ENCODE data around the gene SGK1. TPM values are rescaled to one million over a fixed set of nuclear protein-coding genes. Genes with fewer than 3 reads are reported as not detected.

The SGK1 gene
- 77.6 and 560 TPM in 2 replicates for total RNA-seq

DNA sequence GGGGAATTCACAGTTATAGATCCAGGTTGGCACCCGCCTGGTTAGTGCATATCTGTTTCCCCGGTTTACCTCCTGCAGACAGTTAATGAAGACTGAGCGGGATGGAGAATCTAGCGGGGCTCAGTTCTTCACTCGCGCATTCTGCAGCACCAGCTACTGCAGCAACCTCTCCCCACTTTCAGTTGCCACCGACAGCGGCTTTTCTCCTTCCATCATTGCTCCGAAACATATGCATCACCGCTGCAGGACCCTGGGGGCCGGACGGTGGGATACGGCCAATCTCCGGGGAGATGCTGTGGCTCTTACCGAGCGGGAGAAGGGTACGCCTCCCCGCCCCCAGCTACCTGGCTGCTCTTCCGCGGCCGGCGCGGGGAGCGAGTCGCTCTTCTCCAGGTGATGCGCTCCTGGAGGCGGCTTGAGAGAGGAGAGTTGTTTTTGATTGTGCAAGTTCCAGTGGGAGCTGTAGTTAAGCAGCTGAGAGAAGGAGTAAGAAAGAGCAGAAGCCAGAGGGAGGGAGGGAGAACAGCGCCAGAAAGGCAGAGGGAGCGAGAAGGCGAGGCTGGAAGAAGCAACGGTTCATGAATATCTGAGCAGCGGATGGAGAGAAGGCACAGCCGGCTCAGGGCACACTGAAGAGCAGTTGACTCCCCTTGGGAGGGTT is at the start of gene SGK1:
Gene SGK1 (minus strand): TSS at position 642 of the 661 bp plus-strand sequence. CDS start 652 bp downstream, outside the sequence.
- peak; percentile 34 for DNase-seq (ENCODE audit: low read depth)

- DNase-seq (ENCODE audit: low read depth), result peak; percentile 67
Measured at GRCh38 chr6:134363323-134364039, 45.6 kb upstream of the SGK1 start.

GRCh38 chr6:134361011-134361410 is 43.1 kb upstream of the SGK1 start:
- no peak for DNase-seq (ENCODE audit: low read depth)

- DNase-seq (ENCODE audit: low read depth), result no peak
Measured at GRCh38 chr6:134359302-134359701, 41.4 kb upstream of the SGK1 start.

DNA sequence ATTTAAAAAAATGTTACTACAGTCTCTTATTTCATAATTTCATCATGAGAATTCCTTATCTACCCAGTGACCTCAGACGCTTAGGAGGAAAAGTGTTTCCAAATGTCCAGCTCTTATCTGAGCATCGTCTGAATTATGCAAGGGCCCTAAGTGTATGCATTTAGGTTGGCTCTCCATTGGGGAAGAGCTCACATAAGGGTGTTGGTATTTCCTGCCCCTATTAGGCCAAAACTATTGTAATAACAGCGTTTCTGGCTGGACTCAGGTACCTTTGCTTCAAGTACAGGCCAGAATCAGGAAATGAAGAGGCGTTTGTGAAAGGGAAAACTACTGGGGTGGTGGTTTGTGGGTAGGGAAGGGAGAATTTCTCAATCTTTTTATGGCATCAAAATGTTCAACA is 40.4 kb upstream of the SGK1 start:
- DNase-seq (ENCODE audit: low read depth), result no peak

DNA sequence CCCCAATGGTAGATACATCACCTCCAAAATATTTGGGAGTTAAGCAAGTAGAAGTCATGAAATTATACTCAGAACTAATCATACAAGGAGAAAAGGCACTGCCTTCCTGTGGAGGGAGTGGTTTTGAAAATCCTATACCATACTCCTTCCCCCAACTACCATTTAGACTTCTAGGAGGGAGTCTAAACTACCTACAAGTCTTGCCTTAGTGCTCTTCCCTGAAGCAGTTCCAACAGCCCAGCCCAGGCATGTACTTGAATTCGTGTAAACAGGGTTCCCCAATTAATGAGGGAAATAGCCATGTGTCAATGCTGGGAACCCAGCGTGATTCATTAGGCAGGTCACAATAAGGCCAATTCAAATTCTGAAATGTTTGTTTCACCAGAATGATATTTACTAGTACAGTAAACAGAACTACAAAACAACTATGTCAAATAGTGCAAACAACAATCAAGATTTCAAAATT is 39.1 kb upstream of the SGK1 start:
- peak; percentile 65 for DNase-seq (ENCODE audit: low read depth)

DNA sequence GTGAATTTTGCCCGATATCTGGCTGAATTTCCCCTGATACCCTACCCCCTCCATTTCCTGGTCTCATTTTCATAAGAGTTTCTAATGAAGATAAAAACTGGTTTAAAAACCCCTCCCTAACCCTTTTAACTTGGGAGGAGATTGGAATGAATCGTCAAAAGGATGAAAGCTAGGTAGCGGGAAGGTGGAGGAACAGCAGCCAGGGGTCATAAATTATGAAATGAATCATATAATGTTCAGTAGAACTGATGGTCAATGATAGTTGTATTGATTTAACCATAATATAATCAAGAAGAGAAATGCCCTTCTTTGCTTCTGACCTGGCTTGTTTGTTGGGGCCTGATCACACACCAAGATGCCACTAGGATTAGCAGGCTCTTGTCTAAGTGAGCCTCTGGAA is 38.5 kb upstream of the SGK1 start:
- DNase-seq (ENCODE audit: low read depth), result no peak

GRCh38 chr6:134352786-134353480 is 35.0 kb upstream of the SGK1 start:
- DNase-seq (ENCODE audit: low read depth), result peak; percentile 67

- DNase-seq (ENCODE audit: low read depth), result no peak
Measured at GRCh38 chr6:134351615-134352474, 33.9 kb upstream of the SGK1 start.

DNA sequence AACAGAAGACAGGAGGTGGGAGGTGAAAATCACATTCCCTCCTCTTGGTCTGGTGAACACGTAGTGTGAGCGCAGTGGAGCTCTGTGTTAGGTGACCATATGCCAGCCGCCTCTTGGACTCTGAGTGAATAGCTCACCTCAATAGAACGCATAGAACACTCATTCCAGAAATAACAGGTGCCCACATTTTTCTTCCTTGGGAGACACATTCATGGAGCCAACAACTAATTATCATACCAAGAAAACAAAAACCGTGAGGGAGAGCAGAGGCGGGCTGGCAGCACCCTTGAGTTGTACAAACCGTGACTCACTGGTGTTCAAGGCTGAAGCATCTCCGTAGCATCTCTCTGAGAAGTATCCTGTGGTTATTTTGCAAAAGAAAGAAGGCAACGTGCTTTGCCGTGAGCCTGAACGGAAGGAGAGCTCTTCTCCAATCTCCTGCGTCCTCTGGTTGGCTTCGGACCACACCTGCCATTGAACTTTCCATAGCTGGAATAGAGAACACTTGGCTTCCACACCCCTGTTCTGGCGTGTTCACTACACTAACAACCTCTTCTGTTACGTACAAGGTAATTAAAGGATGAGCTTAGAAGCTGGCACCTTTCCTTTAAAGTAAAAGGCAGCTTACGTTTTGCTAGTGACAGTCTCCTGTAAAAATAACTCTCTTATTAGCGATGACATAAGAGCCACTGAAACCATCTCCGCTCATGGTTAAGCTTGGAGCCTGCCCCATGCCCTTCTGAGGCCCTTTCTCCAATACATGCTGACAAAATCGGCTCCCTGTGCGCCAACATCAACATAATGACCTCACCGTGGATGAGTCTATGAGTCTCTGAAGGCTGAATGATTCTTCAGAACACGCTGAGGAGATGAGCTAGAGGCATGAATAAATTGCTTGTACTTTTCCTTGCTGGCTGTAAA is 30.2 kb upstream of the SGK1 start:
- no peak for DNase-seq (ENCODE audit: low read depth)

- DNase-seq (ENCODE audit: low read depth), result no peak
Measured at GRCh38 chr6:134346932-134347545, 29.1 kb upstream of the SGK1 start.

GRCh38 chr6:134345789-134346188 is 27.9 kb upstream of the SGK1 start:
- DNase-seq (ENCODE audit: low read depth), result no peak

GRCh38 chr6:134343066-134343465 is 25.2 kb upstream of the SGK1 start:
- DNase-seq (ENCODE audit: low read depth), result no peak

DNA sequence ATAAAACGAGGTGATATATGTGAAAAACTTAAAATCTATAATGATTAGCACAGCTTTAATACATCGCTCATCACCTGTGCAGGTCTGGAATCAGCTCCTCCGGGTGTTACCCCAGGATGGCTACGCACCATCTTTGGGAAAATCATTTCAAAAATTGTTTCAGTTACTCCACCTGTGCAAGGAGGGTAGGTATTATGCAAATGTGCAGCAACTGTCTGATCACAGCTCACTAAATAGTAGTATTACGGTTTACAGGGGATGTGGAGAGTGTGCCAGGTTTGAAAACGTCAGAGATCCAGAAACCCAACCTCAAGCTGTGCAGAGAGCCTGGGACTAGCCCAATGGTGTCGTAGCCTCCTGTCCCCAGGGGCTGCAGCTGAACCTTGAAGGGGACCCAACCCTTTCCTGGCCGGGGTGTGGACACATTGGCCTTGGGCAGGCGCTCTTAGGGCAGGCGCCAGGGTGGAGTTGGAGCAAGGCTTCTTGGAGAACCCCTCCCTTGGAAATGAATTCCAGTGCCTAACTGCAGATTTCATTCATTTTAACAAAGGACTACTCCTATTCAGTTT is 24.2 kb upstream of the SGK1 start:
- DNase-seq (ENCODE audit: low read depth), result no peak

GRCh38 chr6:134340179-134340975 is 22.5 kb upstream of the SGK1 start:
- DNase-seq (ENCODE audit: low read depth), result no peak

- no peak for DNase-seq (ENCODE audit: low read depth)
Measured at GRCh38 chr6:134339216-134339615, 21.3 kb upstream of the SGK1 start.

- DNase-seq (ENCODE audit: low read depth), result no peak
Measured at GRCh38 chr6:134331256-134331655, 13.3 kb upstream of the SGK1 start.

- DNase-seq (ENCODE audit: low read depth), result no peak
Measured at GRCh38 chr6:134330555-134330954, 12.6 kb upstream of the SGK1 start.

GRCh38 chr6:134328792-134329191 is 10.9 kb upstream of the SGK1 start:
- no peak for DNase-seq (ENCODE audit: low read depth)

All from renal cortical epithelial cell (primary cell).